Mesodermal cell (in vitro differentiated cells): ENCODE measurements around the gene ADAP1.

ENCODE experiments used
- H3K27ac ChIP-seq: 2 replicates; pipeline ENCODE4 v1.7.0; 2013; ENCODE audit warnings: mild to moderate bottlenecking, low read depth, low read length, moderate library complexity; ENCODE audit not compliant: severe bottlenecking
- H3K36me3 ChIP-seq: 2 replicates; pipeline ENCODE4 v1.7.1; 2013; ENCODE audit warnings: mild to moderate bottlenecking, low read length, moderate library complexity; ENCODE audit not compliant: control insufficient read depth, insufficient read depth
- H3K4me1 ChIP-seq: one replicate; pipeline ENCODE4 v1.7.1; 2013; ENCODE audit warnings: mild to moderate bottlenecking, low read length; ENCODE audit not compliant: insufficient read depth, control insufficient read depth, poor library complexity, severe bottlenecking
- H3K4me3 ChIP-seq: 2 replicates; pipeline ENCODE4 v1.7.0; 2013; ENCODE audit warnings: low read length, control low read depth, mild to moderate bottlenecking; ENCODE audit not compliant: insufficient read depth, poor library complexity, severe bottlenecking; ENCODE audit errors: extremely low read depth
- H3K9me3 ChIP-seq: 2 replicates; pipeline ENCODE4 v1.7.1; 2013; ENCODE audit warnings: mild to moderate bottlenecking, low read length, moderate library complexity; ENCODE audit not compliant: control insufficient read depth
- WGBS, 2 experiments: methylation state at CpG; one replicate each; pipeline ENCODE4 v1.1.5; 2013; ENCODE audit warnings: missing lambda C conversion rate in 2 of 2; ENCODE audit not compliant: insufficient coverage in 2 of 2; 5-methylcytosine and 5-hydroxymethylcytosine counted together

ADAP1 gene

GRCh38 chr7:894164-894867 lies 60.2 kb downstream of the ADAP1 start:
- peaks cover 61% of the 10 kb centered on the region for H3K36me3 ChIP-seq

GRCh38 chr7:893686-894085 lies 60.8 kb downstream of the ADAP1 start:
- Histone ChIP-seq H3K27ac (no peak overlapping the region), H3K4me3 (no peak overlapping the region), H3K4me1 (no peaks in the 10 kb centered on the region), H3K9me3 (no peaks in the 10 kb centered on the region), H3K36me3 (peaks cover 65% of the 10 kb centered on the region)
- 92 to 98% methylated on average over 15 to 19 of the region's 19 CpGs for WGBS, 2 experiments

More at GRCh38 chr7:894164-894867, 60.2 kb downstream of the ADAP1 start:
- H3K9me3 ChIP-seq: no peaks in the 10 kb centered on the region
- no peaks in the 10 kb centered on the region for H3K4me1 ChIP-seq
- no peak overlapping the region for H3K27ac ChIP-seq
- H3K4me3 ChIP-seq: no peak overlapping the region
- 97 to 98% methylated on average over 29 to 35 of the region's 40 CpGs for WGBS, 2 experiments

DNA sequence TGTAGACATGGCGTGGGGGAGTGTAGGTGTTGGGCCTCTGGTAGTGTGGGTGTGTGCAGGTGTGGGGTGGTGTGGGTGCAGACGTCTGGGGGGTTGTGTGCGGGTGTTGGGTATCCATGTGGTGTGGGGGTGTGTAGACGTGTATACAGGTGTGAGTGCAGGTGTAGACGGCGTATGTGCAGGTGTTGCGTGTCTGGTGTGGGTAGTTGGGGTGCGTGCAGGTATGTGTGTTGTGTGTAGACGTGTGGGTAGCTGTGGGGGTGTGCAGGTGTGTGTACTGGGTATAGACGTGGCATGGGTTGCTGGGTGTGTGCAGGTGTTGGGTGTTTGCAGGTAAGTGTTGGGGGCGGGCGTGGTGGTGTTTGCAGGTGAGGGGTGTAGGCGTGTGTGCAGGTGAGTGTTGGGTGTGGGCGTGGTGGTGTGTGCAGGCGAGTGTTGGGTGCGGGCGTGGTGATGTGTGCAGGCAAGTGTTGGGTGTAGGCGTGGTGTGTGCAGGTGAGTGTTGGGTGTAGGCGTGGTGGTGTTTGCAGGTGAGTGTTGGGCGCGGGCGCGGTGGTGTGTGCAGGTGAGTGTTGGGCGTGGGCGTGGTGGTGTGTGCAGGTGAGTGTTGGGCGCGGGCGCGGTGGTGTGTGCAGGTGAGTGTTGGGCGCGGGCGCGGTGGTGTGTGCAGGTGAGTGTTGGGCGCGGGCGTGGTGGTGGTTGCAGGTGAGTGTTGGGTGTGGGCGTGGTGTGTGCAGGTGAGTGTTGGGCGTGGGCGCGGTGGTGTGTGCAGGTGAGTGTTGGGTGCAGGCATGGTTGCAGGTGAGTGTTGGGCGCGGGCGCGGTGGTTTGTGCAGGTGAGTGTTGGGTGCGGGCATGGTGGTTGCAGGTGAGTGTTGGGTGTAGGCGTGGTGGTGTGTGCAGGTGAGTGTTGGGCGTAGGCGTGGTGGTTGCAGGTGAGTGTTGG lies 61.6 kb downstream of the ADAP1 start:
- Histone ChIP-seq H3K4me1 (no peaks in the 10 kb centered on the region), H3K4me3 (no peak overlapping the region)
- WGBS, 2 experiments: 98 to 100% methylated on average over 6 to 25 of the region's 48 CpGs

DNA sequence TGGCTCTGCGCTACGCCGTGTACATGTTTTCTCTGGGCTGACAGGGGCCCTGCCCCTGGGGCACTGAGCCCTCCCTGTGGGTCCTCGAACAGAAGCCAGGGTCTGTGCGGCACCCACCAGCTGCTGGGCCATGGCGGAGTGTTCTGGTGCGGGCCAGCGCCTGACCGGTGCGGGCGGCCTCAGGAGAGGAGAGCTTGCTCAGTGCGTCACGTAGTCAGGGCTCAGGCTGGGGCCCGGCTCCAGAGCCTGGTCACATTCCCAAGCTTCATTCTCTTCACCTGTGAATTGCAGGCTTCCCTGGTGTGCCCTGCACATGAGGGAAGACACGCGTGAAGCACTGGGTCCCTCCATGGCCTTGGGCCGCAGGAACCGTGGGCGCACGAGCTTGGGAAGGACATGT lies 62.7 kb downstream of the ADAP1 start:
- peaks cover 74% of the 10 kb centered on the region for H3K36me3 ChIP-seq
- no peak overlapping the region for H3K4me3 ChIP-seq
- H3K27ac ChIP-seq: no peak overlapping the region
- no peaks in the 10 kb centered on the region for H3K9me3 ChIP-seq
- no peaks in the 10 kb centered on the region for H3K4me1 ChIP-seq
- WGBS, 2 experiments: 95 to 97% methylated on average over 20 of the region's 20 CpGs

More for the DNA sequence above, 61.6 kb downstream of the ADAP1 start:
- no peaks in the 10 kb centered on the region for H3K9me3 ChIP-seq
- H3K27ac ChIP-seq: no peak overlapping the region
- H3K36me3 ChIP-seq: peaks cover 69% of the 10 kb centered on the region

GRCh38 chr7:891291-891690 lies 63.2 kb downstream of the ADAP1 start:
- no peaks in the 10 kb centered on the region for H3K4me1 ChIP-seq
- no peak overlapping the region for H3K4me3 ChIP-seq
- no peak overlapping the region for H3K27ac ChIP-seq
- WGBS, 2 experiments: 97 to 98% methylated on average over 29 of the region's 29 CpGs
- peaks cover 75% of the 10 kb centered on the region for H3K36me3 ChIP-seq
- no peaks in the 10 kb centered on the region for H3K9me3 ChIP-seq

DNA sequence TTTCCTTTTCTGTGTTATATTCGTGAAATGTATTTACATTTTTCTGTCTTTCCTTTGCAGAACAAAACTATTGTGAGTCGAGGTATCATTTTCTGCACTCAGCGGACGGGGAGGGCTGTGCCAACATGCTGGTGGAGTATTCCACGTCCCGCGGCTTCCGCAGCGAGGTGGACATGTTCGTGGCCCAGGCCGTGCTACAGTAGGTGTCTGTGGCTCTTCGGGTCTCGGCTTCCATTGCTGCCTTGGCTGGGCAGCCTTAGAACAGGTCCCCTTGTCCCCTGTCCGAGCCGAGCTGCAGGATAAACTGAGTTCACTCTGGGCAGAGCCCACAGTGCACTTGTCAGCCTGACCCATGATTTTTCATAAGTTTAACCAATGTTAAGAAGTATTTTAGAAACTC lies 63.6 kb downstream of the ADAP1 start:
- Histone ChIP-seq H3K4me3 (no peak overlapping the region), H3K27ac (no peak overlapping the region), H3K36me3 (peaks cover 72% of the 10 kb centered on the region), H3K4me1 (no peaks in the 10 kb centered on the region), H3K9me3 (no peaks in the 10 kb centered on the region)
- 90 to 96% methylated on average over 13 to 15 of the region's 15 CpGs for WGBS, 2 experiments

DNA sequence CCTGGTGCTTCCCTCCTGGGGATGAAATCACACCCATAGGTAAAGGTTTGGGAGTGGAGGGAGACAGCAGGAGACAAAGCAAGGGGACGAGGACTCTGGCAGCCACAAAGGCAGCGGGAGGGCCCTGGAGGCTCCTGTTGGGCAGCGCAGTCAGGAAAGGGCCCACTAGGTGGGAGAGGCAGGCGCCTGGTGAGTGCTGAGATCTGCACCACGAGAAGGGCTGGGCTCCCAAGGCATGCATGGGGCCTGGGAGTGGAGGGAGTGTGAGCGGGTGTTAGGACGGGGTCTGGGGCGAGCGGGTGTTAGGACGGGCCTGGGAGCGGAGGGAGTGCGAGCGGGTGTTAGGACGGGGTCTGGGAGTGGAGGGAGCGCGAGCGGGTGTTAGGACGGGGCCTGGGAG lies 65.1 kb downstream of the ADAP1 start:
- H3K4me1 ChIP-seq: peaks cover 1% of the 10 kb centered on the region
- WGBS, 2 experiments: 93 to 98% methylated on average over 3 to 5 of the region's 18 CpGs
- H3K36me3 ChIP-seq: peaks cover 58% of the 10 kb centered on the region
- H3K27ac ChIP-seq: no peak overlapping the region
- no peak overlapping the region for H3K4me3 ChIP-seq
- no peaks in the 10 kb centered on the region for H3K9me3 ChIP-seq

GRCh38 chr7:889025-889390 lies 65.5 kb downstream of the ADAP1 start:
- no peak overlapping the region for H3K27ac ChIP-seq
- peaks cover 5% of the 10 kb centered on the region for H3K4me1 ChIP-seq
- peaks cover 55% of the 10 kb centered on the region for H3K36me3 ChIP-seq
- H3K9me3 ChIP-seq: no peaks in the 10 kb centered on the region
- WGBS, 2 experiments: 85 to 89% methylated on average over 13 to 15 of the region's 15 CpGs
- H3K4me3 ChIP-seq: no peak overlapping the region

DNA sequence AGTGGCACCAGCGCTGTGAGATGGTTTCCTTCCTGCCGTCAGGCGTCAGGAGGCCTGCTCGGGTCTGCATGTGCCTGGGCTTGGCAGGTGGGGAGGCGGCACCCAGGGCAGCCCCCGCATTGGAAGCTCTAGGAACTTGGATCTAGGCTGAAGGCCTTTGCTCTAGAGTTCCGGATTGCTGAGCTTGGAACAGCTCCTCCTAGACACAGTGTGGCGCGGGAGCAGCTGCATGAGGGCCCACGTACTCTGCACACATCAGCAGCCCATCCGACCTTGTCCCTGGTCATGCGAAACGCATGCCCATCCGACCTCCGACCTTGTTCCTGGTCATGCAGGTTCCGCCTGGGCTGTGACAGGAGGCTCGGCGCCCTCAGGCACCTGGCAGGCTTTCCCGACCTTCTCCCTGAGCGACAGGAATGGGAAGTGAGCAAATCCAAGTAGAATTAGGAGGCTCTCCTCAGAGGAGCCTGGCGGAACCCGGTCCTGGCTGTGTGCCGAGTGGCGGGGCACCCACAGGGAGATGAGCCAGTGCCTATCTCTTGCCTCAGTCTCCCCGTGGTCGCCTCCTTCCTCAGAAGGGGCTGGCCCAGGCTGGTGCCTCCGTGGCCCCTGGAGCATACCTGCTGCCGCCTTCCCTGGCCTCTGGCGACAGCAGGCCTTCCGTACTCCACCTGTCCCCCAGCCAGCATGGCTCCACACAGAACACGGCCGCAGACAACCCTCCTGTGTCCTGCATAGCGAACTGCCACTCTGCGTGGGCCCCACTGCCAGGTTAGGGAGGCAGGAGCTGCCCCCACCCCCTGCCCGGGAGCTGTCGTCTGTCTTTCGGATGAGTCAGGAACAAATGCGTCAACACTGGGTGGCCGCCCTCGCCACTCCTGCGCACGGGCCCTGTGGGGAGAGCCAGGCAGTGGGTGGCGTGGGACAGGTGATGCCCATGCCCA lies 66.1 kb downstream of the ADAP1 start:
- no peak overlapping the region for H3K4me3 ChIP-seq
- H3K9me3 ChIP-seq: no peaks in the 10 kb centered on the region
- peaks cover 49% of the 10 kb centered on the region for H3K36me3 ChIP-seq
- 91 to 94% methylated on average over 33 to 41 of the region's 43 CpGs for WGBS, 2 experiments
- H3K4me1 ChIP-seq: peaks cover 11% of the 10 kb centered on the region
- H3K27ac ChIP-seq: no peak overlapping the region

DNA sequence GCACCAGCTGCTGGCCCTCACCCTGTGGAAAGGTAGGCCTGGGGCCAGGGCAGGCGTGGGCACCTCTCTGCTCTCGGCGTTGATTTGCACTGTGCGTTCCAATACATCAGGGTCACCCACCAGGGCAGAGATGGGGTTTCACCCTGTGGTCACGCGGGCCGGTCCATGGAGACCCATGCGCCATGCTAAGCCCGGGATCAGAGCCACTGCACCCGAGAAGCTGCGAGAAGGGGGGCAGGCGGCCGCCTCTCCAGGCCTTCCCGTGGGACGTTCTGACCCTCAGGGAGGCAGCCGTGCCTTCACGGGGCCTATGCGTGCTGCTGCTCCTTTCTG lies 67.0 kb downstream of the ADAP1 start:
- Histone ChIP-seq H3K27ac (no peak overlapping the region), H3K4me3 (no peak overlapping the region), H3K9me3 (no peaks in the 10 kb centered on the region), H3K36me3 (peaks cover 40% of the 10 kb centered on the region), H3K4me1 (peaks cover 14% of the 10 kb centered on the region)
- 94 to 97% methylated on average over 18 of the region's 18 CpGs for WGBS, 2 experiments
